SU-DHL-6 (cell line): Measurements from ENCODE around the gene FHOD3.

Experiments used
- H2AFZ ChIP-seq: fragments of 200-600 bp; sonication (generic); 2 replicates; pipeline ENCODE4 v1.6.1; 2014; ENCODE audit warnings: low read depth, mild to moderate bottlenecking, moderate library complexity, mixed read lengths, antibody characterized with exemption, low read length; ENCODE audit not compliant: severe bottlenecking
- H3F3A ChIP-seq: fragments of 200-600 bp; shearing (Covaris generic); 2 replicates; pipeline ENCODE4 v1.6.0; 2016; ENCODE audit warnings: antibody characterized with exemption, mild to moderate bottlenecking; ENCODE audit not compliant: insufficient read depth
- H3K27ac ChIP-seq: fragments of 200-600 bp; sonication (generic); 2 replicates; pipeline ENCODE4 v1.5.1; 2016; ENCODE audit warnings: low read depth, mild to moderate bottlenecking, low read length, moderate library complexity, mixed read lengths
- H3K27me3 ChIP-seq: fragments of 200-600 bp; sonication (generic), shearing (Covaris generic); 2 replicates; pipeline ENCODE4 v1.6.0; 2014; ENCODE audit warnings: mild to moderate bottlenecking, low read length
- H3K36me3 ChIP-seq: fragments of 200-600 bp; sonication (generic); 2 replicates; pipeline ENCODE4 v1.6.1; 2014; ENCODE audit warnings: mild to moderate bottlenecking, low read length, mixed read lengths
- H3K4me2 ChIP-seq: fragments of 300-600, 200-600 bp; shearing (Covaris generic), sonication (generic); 2 replicates; pipeline ENCODE4 v1.6.0; 2014; ENCODE audit warnings: low read length, low read depth, mild to moderate bottlenecking; ENCODE audit not compliant: poor library complexity, severe bottlenecking
- H3K4me3 ChIP-seq: fragments of 200-600 bp; sonication (generic); 2 replicates; pipeline ENCODE4 v1.5.1; 2014; ENCODE audit warnings: antibody characterized with exemption, low read length, mild to moderate bottlenecking, mixed read lengths; ENCODE audit not compliant: insufficient read depth, poor library complexity, severe bottlenecking
- H3K79me2 ChIP-seq: fragments of 200-600 bp; sonication (generic); 2 replicates; pipeline ENCODE4 v1.6.1; 2014; ENCODE audit warnings: mild to moderate bottlenecking, low read length, moderate library complexity; ENCODE audit not compliant: insufficient read depth
- H3K9ac ChIP-seq: fragments of 200-600 bp; sonication (generic); 2 replicates; pipeline ENCODE4 v1.7.0; 2014; ENCODE audit warnings: mild to moderate bottlenecking, low read length
- H3K9me2 ChIP-seq: fragments of 200-600 bp; sonication (generic); replicated peaks from 2 replicates; pipeline ENCODE4 v1.6.1; 2014; ENCODE audit warnings: low read length; ENCODE audit not compliant: insufficient read depth
- H3K9me3 ChIP-seq: fragments of 200-600 bp; sonication (generic); 2 replicates; pipeline ENCODE4 v1.6.1; 2014; ENCODE audit warnings: low read length, mixed read lengths; ENCODE audit not compliant: insufficient read depth
- H4K20me1 ChIP-seq: fragments of 200-600 bp; sonication (generic); 2 replicates; pipeline ENCODE4 v1.6.1; 2014; ENCODE audit warnings: low read depth, mild to moderate bottlenecking, antibody characterized with exemption, low read length, moderate library complexity, mixed read lengths
- CTCF ChIP-seq: fragments of 200-600 bp; sonication (generic); IDR thresholded peaks from one replicate; pipeline ENCODE4 v1.5.1; 2017; ENCODE audit warnings: antibody characterized with exemption, mild to moderate bottlenecking, low read length, moderate library complexity; ENCODE audit not compliant: insufficient read depth, poor library complexity, severe bottlenecking
- EZH2phosphoT487 ChIP-seq: fragments of 200-600 bp; sonication (generic), shearing (Covaris generic); conservative IDR thresholded peaks from 2 replicates; pipeline ENCODE4 v1.6.1; 2018; ENCODE audit warnings: mild to moderate bottlenecking, antibody characterized with exemption, low read length, moderate library complexity, mixed read lengths

FHOD3 gene

DNA sequence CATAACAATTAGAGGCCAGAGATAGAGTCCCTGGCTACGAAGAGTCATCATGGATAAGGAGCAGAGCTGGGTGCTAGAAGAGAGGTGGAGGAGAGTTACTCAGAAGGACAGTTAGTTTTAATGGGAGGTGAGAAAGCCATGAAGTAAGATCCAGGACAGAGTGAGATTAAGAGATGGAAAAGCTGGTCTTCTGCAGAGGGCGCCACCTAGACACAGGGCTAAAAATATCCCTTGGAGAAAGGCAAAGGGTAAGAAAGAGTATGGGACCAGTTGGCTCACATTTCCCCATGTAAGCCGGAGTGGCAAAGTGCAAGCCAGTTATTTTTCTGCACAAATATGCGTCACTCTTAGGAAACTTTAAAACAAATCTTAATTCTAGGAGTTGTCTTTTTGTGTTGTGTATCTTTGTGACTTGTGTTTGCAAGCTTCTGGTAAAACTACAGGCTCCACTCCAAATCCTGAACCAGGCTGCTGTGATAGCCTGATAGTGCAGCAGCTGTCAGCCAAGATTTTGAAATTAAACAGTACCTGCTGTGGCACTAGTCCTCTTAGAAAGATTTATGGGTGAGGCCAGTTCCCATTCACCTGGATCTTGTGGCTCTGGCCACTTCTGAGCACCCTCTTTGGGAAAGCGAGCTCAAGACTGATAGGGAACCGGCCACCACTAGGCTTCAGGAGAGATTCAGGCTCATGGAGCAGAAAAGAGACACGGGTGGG is 327.1 kb downstream of the FHOD3 start:
- TF ChIP-seq EZH2phosphoT487 (no peak), CTCF (no peak)
- H3K9me2 ChIP-seq: no peaks in the 10 kb centered on the region
- H3K27ac ChIP-seq: no peak overlapping the region
- no peaks in the 10 kb centered on the region for H3K79me2 ChIP-seq
- H2AFZ ChIP-seq: no peak overlapping the region
- no peaks in the 10 kb centered on the region for H4K20me1 ChIP-seq
- no peak overlapping the region for H3K4me2 ChIP-seq
- no peak overlapping the region for H3K9ac ChIP-seq
- no peaks in the 10 kb centered on the region for H3F3A ChIP-seq
- H3K27me3 ChIP-seq: no peaks in the 10 kb centered on the region
- no peaks in the 10 kb centered on the region for H3K36me3 ChIP-seq
- no peak overlapping the region for H3K4me3 ChIP-seq
- no peaks in the 10 kb centered on the region for H3K9me3 ChIP-seq

GRCh38 chr18:36625386-36625785 is 327.9 kb downstream of the FHOD3 start:
- H4K20me1 ChIP-seq: no peaks in the 10 kb centered on the region
- no peak overlapping the region for H3K4me2 ChIP-seq
- H3K9me2 ChIP-seq: no peaks in the 10 kb centered on the region
- H3K79me2 ChIP-seq: no peaks in the 10 kb centered on the region
- no peak overlapping the region for H3K9ac ChIP-seq
- no peaks in the 10 kb centered on the region for H3K36me3 ChIP-seq
- no peak overlapping the region for H3K4me3 ChIP-seq
- no peak overlapping the region for H2AFZ ChIP-seq
- H3K27me3 ChIP-seq: no peaks in the 10 kb centered on the region
- no peak overlapping the region for H3K27ac ChIP-seq
- H3F3A ChIP-seq: no peaks in the 10 kb centered on the region
- H3K9me3 ChIP-seq: no peaks in the 10 kb centered on the region
- TF ChIP-seq CTCF: no peak
- TF ChIP-seq EZH2phosphoT487: no peak

GRCh38 chr18:36627637-36628036 is 330.1 kb downstream of the FHOD3 start:
- Histone ChIP-seq H3K27me3 (no peaks in the 10 kb centered on the region), H3K79me2 (no peaks in the 10 kb centered on the region), H3K27ac (no peak overlapping the region), H3F3A (no peaks in the 10 kb centered on the region), H4K20me1 (no peaks in the 10 kb centered on the region), H3K4me3 (no peak overlapping the region), H3K9me2 (no peaks in the 10 kb centered on the region), H2AFZ (no peak overlapping the region), H3K36me3 (no peaks in the 10 kb centered on the region), H3K4me2 (no peak overlapping the region), H3K9ac (no peak overlapping the region), H3K9me3 (no peaks in the 10 kb centered on the region)
- TF ChIP-seq CTCF: no peak
- no peak for TF ChIP-seq EZH2phosphoT487
